GM10248 (cell line): ENCODE results near the gene LDLRAD3.

Experiments used
- CTCF ChIA-PET: fragments of 300-600 bp; sonication (Branson Sonifier 250); formaldehyde crosslinking; extraction: SDS; loops from one replicate; lab custom pipeline; 2021; ENCODE audit warnings: antibody characterized with exemption; lab: Yijun Ruan, JAX
- POLR2A ChIA-PET: fragments of 350-650 bp; sonication (Branson Sonifier 250); formaldehyde crosslinking; extraction: SDS; loops from one replicate; lab custom pipeline; 2020; ENCODE audit warnings: antibody characterized with exemption; lab: Yijun Ruan, JAX
- DNase-seq: peaks from one replicate; pipeline ENCODE4 v3.0.0; 2012; ENCODE audit errors: extremely low spot score
- CTCF ChIP-seq: IDR thresholded peaks from 2 replicates; pipeline ENCODE4 v1.5.1; 2012; ENCODE audit warnings: mild to moderate bottlenecking, low read depth; ENCODE audit errors: extremely low read depth, missing control alignments, control extremely low read depth

The LDLRAD3 gene

DNA sequence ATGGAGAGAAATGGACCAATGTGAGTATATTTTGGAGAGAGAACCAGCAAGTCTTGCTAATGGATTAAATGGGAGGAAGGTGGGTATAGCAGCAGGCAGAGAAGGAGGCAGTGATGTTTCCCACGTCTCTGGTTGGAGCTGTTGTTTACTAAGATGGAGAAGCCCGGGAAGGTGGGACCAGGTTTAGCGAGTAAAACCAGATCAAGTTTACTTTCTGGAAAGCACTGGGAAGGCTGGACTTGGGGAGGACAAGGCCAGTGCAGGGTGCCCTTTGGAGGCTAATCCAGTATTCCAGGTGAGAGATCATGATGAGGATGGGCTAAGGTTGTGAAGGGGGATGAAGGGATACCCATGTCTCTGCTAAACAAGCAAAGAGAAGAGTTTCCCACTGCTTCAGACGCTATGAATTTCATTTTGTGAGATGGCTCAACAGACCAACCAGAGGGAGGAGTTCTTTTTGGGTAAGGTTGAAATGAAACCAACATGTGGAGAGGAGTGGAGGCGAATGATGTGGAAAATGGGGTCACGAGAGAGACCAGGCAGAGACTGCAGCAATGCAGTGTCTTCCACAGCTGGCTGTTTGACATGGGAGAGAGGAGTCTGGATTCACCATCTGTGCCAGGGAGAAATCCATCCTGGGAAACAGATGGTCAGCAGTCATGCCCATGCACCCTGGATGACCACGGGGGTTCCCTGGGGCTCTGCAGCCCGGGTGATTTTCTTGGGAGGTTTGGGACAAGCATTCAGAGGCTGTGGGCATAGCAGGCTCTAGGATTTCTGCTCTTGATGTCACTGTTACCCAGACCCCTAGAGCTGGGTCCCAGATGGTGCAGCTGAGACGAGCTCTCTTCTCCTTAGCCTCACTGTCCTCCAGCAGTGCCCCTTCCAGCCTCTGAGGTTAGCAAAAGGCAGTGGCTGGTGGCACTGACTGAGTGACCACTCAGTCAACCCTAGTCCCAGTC is 320.4 kb downstream of the LDLRAD3 start:
- no peak for DNase-seq
- ChIA-PET CTCF (interaction anchor here (1.0 to 2.9 kb wide), 2 partner anchors 11 to 27 kb away, joined by 3 to 19 read pairs; no protein-coding TSS in a partner anchor), POLR2A (no interaction called here)
- TF ChIP-seq CTCF, result no peak

GRCh38 chr11:36264973-36265344 is 321.1 kb downstream of the LDLRAD3 start:
- ChIA-PET POLR2A (no interaction called here), CTCF (interaction anchor here (1.0 to 4.6 kb wide), 9 partner anchors 7 to 714 kb away, joined by 3 to 38 read pairs (median 6); no protein-coding TSS in a partner anchor)
- TF ChIP-seq CTCF, result no peak
- no peak for DNase-seq

DNA sequence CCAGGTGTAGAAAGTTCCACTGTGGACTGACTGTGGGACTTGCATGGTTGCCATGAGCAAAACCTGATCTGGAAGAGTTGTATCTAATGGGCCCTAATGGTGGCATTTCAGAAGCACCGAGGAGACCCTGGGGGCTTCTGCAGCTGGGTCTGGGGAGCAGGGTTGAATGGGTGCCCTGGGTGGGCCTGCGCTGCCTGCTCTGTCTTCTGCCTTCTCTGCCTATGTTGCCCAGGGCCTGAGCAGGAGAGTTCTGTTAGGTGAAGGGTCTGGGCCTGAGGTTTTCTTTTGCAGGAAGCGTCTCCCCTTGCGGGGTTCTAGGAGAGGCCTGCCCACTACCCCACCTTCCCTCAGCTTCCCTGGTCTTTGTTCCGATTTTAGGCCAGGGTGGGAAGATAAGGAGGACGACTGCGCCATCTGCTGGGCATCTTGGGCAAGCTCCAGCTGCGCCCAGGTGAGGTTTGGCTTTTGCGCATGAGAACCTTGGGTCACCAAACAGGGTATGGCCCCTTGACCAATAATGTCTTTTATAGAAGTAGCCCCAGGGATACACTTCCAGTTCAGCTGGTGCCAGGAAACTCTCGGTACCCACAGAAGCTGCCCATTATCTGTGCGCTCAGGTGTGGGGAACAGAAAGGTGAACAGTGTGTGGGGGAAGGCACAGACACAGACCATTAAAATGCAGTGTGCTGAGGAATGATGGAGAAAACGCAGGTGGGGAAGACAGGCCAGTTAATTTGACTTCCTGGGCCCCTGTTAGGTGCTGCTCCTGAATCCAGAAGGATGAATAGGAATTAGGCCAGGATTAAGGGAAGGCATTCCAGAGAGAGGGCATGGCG is 322.1 kb downstream of the LDLRAD3 start:
- ChIA-PET CTCF (interaction anchor here (0.7 to 4.6 kb wide), 30 partner anchors 8 to 778 kb away, joined by 3 to 38 read pairs (median 4); no protein-coding TSS in a partner anchor), POLR2A (no interaction called here)
- TF ChIP-seq CTCF, result peak; percentile 86
- peak; percentile 73 for DNase-seq

DNA sequence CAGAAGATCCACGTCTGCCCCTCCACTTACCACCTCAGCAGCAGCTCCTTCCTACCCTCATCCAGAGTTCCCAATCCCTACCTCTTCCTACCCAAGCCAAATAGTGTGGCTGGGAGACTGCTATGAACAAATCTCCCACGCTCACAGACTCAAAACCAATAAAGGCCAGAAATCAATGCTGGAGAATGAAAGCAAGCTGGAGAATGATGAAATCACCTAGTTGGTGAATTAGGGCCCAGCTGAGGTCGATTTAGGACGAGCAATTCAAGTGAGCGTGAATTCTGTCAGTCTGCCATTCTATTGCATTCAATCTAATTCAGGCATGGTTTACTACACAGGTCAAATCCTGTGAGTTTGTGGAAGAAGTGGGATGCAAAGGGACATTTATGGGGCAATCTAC is 322.9 kb downstream of the LDLRAD3 start:
- CTCF ChIA-PET, result interaction anchor here (0.8 to 4.6 kb wide), 25 partner anchors 8 to 782 kb away, joined by 3 to 38 read pairs (median 5); no protein-coding TSS in a partner anchor
- TF ChIP-seq CTCF, result no peak
- POLR2A ChIA-PET, result no interaction called here
- DNase-seq, result no peak

- TF ChIP-seq CTCF, result no peak
- POLR2A ChIA-PET, result no interaction called here
- no peak for DNase-seq
- CTCF ChIA-PET, result interaction anchor here (1.5 to 4.6 kb wide), 6 partner anchors 11 to 783 kb away, joined by 4 to 38 read pairs (median 11); no protein-coding TSS in a partner anchor
Observed at GRCh38 chr11:36268337-36268985, 324.6 kb downstream of the LDLRAD3 start.
